ENCODE measurements around the gene TMSB15C. TPM values are rescaled to one million over a fixed set of nuclear protein-coding genes. Genes with fewer than 3 reads are reported as not detected.
"Not testable (repeated sequence)": the region's sequence is repeated elsewhere in the genome, so short reads cannot be mapped to it uniquely, and the experiment has no call there.

TMSB15C gene
- total RNA-seq, 6 experiments from 2014 or later, result 0.45 to 0.96 (median 0.70) TPM

DNA sequence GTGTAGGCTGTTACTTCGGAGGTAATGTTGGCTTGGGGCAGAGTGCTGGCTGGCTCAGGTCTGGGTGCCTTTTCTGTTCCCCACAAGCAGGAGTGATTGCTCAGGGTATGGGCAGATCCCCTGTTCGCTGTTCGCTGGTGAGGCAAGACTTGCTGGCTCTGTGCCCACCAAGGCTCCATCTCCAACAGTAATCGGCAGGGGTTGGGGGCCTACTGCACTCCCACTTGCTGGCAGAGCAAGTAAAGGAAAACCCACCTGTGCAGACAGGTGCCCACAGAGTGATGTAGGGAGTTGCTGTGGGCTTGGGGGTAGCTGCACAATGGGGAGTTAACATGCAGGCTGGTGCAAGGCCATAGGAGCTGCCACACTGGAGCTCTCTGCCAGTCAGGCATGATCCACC lies 8.0 kb upstream of the TMSB15C start:
- no peaks in the 10 kb centered on the region for H3K4me1 Mint-ChIP-seq (ENCODE audit: low read depth)

DNA sequence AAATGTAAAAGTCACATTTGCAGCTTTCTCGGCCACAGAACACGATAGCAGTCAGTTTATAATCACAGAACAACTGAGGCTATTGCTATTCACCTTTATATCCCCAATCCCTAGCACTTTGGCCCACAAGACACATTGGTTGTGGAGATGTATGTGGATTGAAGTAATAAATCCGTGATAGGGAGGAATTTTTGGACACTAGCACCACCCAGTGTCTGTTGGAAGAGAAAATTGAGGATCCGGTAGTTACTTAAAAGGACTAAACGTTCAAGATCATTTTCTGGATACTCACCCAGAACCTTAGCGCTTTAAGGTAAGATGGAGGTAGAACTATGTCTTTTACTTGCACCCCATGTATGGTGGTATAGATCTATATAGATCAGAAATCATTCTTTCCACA lies 1.8 kb upstream of the TMSB15C start:
- not testable (repeated sequence) for H3K27ac Mint-ChIP-seq; H3K27me3 Mint-ChIP-seq (ENCODE audit: insufficient read depth); H3K4me1 Mint-ChIP-seq (ENCODE audit: low read depth); H3K9me3 Mint-ChIP-seq; H3K36me3 Mint-ChIP-seq (ENCODE audit: low read depth); DNase-seq; H3K4me3 Mint-ChIP-seq

More for the DNA sequence above, 8.0 kb upstream of the TMSB15C start:
- peaks cover 3% of the 10 kb centered on the region; the same call in 1 of the 2 replicates for H3K27me3 Mint-ChIP-seq (ENCODE audit: insufficient read depth)
- H3K36me3 Mint-ChIP-seq (ENCODE audit: low read depth), result no peaks in the 10 kb centered on the region
- no peak for DNase-seq
- H3K9me3 Mint-ChIP-seq, result no peaks in the 10 kb centered on the region
- no peak overlapping the region for H3K27ac Mint-ChIP-seq
- TF ChIP-seq, protein P1, sequence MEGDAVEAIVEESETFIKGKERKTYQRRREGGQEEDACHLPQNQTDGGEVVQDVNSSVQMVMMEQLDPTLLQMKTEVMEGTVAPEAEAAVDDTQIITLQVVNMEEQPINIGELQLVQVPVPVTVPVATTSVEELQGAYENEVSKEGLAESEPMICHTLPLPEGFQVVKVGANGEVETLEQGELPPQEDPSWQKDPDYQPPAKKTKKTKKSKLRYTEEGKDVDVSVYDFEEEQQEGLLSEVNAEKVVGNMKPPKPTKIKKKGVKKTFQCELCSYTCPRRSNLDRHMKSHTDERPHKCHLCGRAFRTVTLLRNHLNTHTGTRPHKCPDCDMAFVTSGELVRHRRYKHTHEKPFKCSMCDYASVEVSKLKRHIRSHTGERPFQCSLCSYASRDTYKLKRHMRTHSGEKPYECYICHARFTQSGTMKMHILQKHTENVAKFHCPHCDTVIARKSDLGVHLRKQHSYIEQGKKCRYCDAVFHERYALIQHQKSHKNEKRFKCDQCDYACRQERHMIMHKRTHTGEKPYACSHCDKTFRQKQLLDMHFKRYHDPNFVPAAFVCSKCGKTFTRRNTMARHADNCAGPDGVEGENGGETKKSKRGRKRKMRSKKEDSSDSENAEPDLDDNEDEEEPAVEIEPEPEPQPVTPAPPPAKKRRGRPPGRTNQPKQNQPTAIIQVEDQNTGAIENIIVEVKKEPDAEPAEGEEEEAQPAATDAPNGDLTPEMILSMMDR (IDR thresholded peaks at IDR 0.05), result no peak
- no peak overlapping the region for H3K4me3 Mint-ChIP-seq

DNA sequence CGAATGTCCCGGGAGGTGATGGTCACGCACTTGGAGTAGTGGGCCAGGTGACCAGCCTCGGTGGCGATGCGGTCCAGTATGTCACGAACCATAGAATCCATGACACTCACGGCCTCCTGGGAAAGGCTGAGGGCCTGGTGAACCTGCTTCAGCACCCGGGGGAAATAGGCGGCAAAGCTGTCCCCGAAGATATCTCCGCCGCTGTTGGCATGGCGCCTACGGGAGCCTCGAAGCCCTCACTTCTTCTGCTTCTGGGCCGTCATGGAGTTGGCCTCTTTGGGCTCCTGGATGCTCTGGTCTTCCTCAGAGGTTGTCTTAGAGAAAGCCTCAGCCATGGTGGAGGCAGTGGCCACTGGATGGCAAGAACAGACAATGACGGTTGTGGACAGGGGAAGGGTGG lies 13.4 kb downstream of the TMSB15C start:
- H3K4me1 Mint-ChIP-seq (ENCODE audit: low read depth); H3K36me3 Mint-ChIP-seq (ENCODE audit: low read depth); H3K27ac Mint-ChIP-seq; H3K9me3 Mint-ChIP-seq; H3K4me3 Mint-ChIP-seq; DNase-seq; H3K27me3 Mint-ChIP-seq (ENCODE audit: insufficient read depth): not testable (repeated sequence)

DNA sequence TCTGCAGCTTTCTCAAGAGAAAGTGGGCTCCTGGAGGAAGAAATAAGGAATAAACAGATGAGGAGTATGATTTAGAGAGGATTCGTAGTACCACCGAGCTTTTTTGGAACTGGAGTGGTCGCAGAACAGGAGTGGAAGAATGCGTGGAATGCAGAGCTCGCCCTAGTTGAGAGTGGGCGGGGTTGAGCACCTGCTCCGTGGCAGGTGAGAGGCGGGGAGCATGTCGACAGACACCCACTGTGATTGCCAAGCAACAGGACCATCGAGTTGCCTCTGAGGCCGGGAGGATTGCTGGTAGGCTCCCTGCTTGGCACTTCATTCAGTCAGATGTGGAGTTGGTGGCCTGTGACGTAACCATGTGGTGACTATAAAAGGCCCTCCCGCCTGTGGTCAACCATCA lies 21.1 kb downstream of the TMSB15C start:
- H3K27me3 Mint-ChIP-seq (ENCODE audit: insufficient read depth); H3K4me3 Mint-ChIP-seq; H3K27ac Mint-ChIP-seq; H3K36me3 Mint-ChIP-seq (ENCODE audit: low read depth); H3K9me3 Mint-ChIP-seq; DNase-seq; H3K4me1 Mint-ChIP-seq (ENCODE audit: low read depth): not testable (repeated sequence)

DNA sequence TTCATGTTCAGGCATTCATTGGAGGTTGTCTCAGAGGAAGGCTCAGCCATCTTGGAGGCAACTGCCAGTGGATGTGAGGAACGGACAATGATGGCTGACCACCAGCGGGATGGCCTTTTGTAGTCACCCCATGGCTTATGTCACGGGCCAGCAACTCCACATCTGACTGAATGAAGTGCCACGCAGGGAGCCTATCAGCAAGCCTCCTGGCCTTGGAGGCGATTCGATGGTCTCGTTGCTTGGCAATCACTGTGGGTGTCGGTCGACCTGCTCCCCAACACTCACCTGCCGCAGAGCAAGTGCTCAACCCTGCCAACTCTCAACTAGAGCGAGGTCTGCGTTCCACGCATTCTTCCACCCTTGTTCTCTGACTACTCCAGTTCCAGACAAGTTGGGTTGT lies 28.9 kb downstream of the TMSB15C start:
- H3K4me1 Mint-ChIP-seq (ENCODE audit: low read depth), result no peaks in the 10 kb centered on the region
- H3K27me3 Mint-ChIP-seq (ENCODE audit: insufficient read depth), result peaks cover 13% of the 10 kb centered on the region
- H3K4me3 Mint-ChIP-seq, result no peak overlapping the region
- H3K9me3 Mint-ChIP-seq, result no peaks in the 10 kb centered on the region
- no peaks in the 10 kb centered on the region for H3K36me3 Mint-ChIP-seq (ENCODE audit: low read depth)
- no peak overlapping the region for H3K27ac Mint-ChIP-seq
- TF ChIP-seq, protein P1 (IDR thresholded peaks at IDR 0.05), result no peak
- DNase-seq, result no peak

DNA sequence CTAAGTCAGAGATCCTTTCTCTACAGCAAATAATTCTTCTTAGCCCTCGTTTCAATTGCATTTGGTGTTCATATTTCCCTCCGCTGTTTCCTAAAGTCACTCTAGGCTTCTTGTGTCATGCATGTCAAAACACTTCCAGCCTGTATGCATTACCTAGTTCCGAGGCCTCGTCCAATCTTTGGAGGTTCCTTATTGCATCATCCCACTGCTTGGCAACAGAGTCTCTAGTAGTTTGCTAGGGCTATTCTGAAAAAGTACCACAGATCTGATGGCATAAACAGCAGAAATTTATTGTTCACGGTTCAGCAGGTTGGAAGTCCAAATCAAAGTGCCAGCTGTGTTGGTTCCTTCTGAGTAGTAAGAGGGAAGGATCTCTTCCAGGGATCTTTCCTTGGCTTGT lies 30.4 kb downstream of the TMSB15C start:
- Mint-ChIP-seq H3K27me3 (ENCODE audit: insufficient read depth) (peaks cover 14% of the 10 kb centered on the region), H3K27ac (no peak overlapping the region), H3K9me3 (no peaks in the 10 kb centered on the region), H3K4me3 (no peak overlapping the region), H3K36me3 (ENCODE audit: low read depth) (no peaks in the 10 kb centered on the region), H3K4me1 (ENCODE audit: low read depth) (no peaks in the 10 kb centered on the region)
- no peak for DNase-seq
- TF ChIP-seq, protein P1 (IDR thresholded peaks at IDR 0.05), result no peak

DNA sequence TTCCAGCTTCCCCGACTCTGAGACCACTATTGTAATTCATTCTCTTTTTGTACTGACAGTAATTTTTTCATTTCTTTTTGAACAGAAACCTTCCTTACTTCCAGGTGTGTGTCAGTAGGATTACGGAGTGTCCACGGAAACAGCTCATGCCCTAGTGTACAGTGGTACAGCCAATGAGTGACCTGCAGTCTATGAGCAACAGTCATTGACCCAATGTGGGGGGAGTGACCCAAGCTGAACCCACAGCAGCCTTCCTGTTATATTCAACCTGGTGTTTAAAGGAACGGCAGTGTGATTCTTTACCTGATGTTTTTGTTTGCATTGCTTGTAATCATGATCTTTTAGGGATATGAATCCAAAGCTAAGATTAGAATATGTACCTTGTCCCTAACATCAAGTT lies 35.0 kb downstream of the TMSB15C start:
- H3K27ac Mint-ChIP-seq, result no peak overlapping the region
- H3K4me3 Mint-ChIP-seq, result no peak overlapping the region
- TF ChIP-seq, protein P1 (IDR thresholded peaks at IDR 0.05), result no peak
- H3K36me3 Mint-ChIP-seq (ENCODE audit: low read depth), result no peaks in the 10 kb centered on the region
- DNase-seq, result no peak
- H3K27me3 Mint-ChIP-seq (ENCODE audit: insufficient read depth), result peaks cover 19% of the 10 kb centered on the region
- H3K4me1 Mint-ChIP-seq (ENCODE audit: low read depth), result no peaks in the 10 kb centered on the region
- H3K9me3 Mint-ChIP-seq, result no peaks in the 10 kb centered on the region

Data from HFFc6 (cell line).